Caco-2 (cell line): ENCODE results near the gene ZNF701. TPM values are rescaled to one million over a fixed set of nuclear protein-coding genes. Genes with fewer than 3 reads are reported as not detected.
"Not testable (repeated sequence)": the region's sequence is repeated elsewhere in the genome, so short reads cannot be mapped to it uniquely, and the experiment has no call there.

Experiments
- BruUV-seq: library from RNA; stranded (reverse); fragments of 400-500 nt; replicated peaks from 2 replicates; lab custom pipeline; 2021; lab: Mats Ljungman, UMichigan
- CTCF ChIA-PET: fragments of 300-600 bp; sonication (Branson Sonifier 250); formaldehyde crosslinking; loops from one replicate; lab custom pipeline; 2022; ENCODE audit warnings: antibody characterized with exemption; lab: Charles Lee
- POLR2A ChIA-PET: fragments of 300-600 bp; sonication (Branson Sonifier 250); formaldehyde crosslinking; loops from one replicate; lab custom pipeline; 2022; ENCODE audit warnings: antibody characterized with exemption; lab: Charles Lee
- DNase-seq, 2 experiments: peaks; one replicate each; pipeline versions ENCODE4 v3.0.0 to v3.0.0-alpha.2; 2020 to 2022
- H3K27me3 ChIP-seq: replicated peaks from 2 replicates; pipeline ENCODE4 v1.6.0; 2011; ENCODE audit warnings: low read length; ENCODE audit not compliant: control insufficient read depth, insufficient read depth
- H3K36me3 ChIP-seq: 2 replicates; pipeline ENCODE4 v1.5.1; 2011; ENCODE audit warnings: low read length; ENCODE audit not compliant: control insufficient read depth, insufficient read depth
- H3K4me1 ChIP-seq: fragments of 250-450 bp; sonication (Bioruptor Pico); 2 replicates; pipeline ENCODE4 v1.5.1; 2020; ENCODE audit warnings: mild to moderate bottlenecking
- H3K4me3 ChIP-seq: 2 replicates; pipeline ENCODE4 v1.5.1; 2011; ENCODE audit warnings: low read depth, mild to moderate bottlenecking, control low read depth, low read length
- H3K9me3 ChIP-seq: fragments of 250-450 bp; sonication (Bioruptor Pico); 2 replicates; pipeline ENCODE4 v1.5.1; 2020; ENCODE audit warnings: mild to moderate bottlenecking, moderate library complexity
- H3K27ac Mint-ChIP-seq: one replicate; pipeline ENCODE4 v1.8.0; 2022; ENCODE audit warnings: mixed read lengths; ENCODE audit not compliant: unreplicated experiment
- H3K27me3 Mint-ChIP-seq: one replicate; pipeline ENCODE4 v1.8.0; 2022; ENCODE audit warnings: mixed read lengths; ENCODE audit not compliant: insufficient read depth, unreplicated experiment
- H3K36me3 Mint-ChIP-seq: one replicate; pipeline ENCODE4 v1.8.0; 2022; ENCODE audit warnings: mild to moderate bottlenecking, mixed read lengths; ENCODE audit not compliant: insufficient read depth, unreplicated experiment
- H3K4me1 Mint-ChIP-seq: one replicate; pipeline ENCODE4 v1.8.0; 2022; ENCODE audit warnings: low read depth, mixed read lengths; ENCODE audit not compliant: unreplicated experiment
- H3K4me3 Mint-ChIP-seq: one replicate; pipeline ENCODE4 v1.8.0; 2022; ENCODE audit warnings: mild to moderate bottlenecking, moderate library complexity, mixed read lengths; ENCODE audit not compliant: unreplicated experiment
- H3K9me3 Mint-ChIP-seq: one replicate; pipeline ENCODE4 v1.8.0; 2022; ENCODE audit warnings: mixed read lengths; ENCODE audit not compliant: unreplicated experiment
- intact Hi-C: fragments of 100-400 bp; cut with micrococcal nuclease; formaldehyde crosslinking; loops from one replicate; pipeline ENCODE4 v1.10.0; 2022; ENCODE audit not compliant: unreplicated experiment
- total RNA-seq: library from RNA; stranded (reverse); gene quantifications from 2 replicates; pipeline ENCODE4 v1.2.3, GENCODE V29; 2022
- TF ChIP-seq, protein P1 (sequence below), 2 experiments: fragments of 200-600 bp in 1 of 2; IDR thresholded peaks; 1 replicate in 1 of 2; 2 replicates in 1 of 2; pipeline versions ENCODE4 v1.5.1 to v1.8.0; 2011 to 2022; ENCODE audit warnings: antibody characterized with exemption in 1 of 2, control low read depth in 1 of 2, inconsistent platforms in 1 of 2, low read depth in 1 of 2, low read length in 1 of 2, mild to moderate bottlenecking in 1 of 2, moderate library complexity in 1 of 2; ENCODE audit not compliant: insufficient read depth in 1 of 2, severe bottlenecking in 1 of 2, unreplicated experiment in 1 of 2

The ZNF701 gene
- total RNA-seq, 1 experiment from 2014 or later, result 19.6 TPM

DNA sequence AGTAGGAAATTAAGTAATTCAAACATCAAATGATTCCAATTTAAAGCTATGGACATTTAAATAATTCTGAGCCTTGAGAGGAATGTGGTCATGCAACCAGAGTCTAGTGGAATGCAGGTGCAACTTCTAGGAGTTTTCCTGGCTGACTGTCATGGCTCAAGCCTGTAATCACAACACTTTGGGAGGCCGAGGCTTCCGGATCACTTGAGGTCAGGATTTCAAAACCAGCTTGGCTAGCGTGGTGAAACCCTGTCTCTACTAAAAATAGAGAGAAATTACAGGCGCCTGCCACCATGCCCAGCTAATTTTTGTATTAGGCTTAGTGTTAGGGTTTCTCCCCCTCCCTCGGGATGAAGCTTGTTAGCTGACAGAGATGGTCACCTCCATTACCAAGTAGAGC lies 36.2 kb upstream of the ZNF701 start:
- Mint-ChIP-seq H3K27me3 (no peaks in the 10 kb centered on the region), H3K36me3 (peaks cover 47% of the 10 kb centered on the region), H3K4me3 (no peak overlapping the region), H3K4me1 (peaks cover 2% of the 10 kb centered on the region), H3K27ac (no peak overlapping the region), H3K9me3 (peaks cover 18% of the 10 kb centered on the region)
- H3K4me3 ChIP-seq, result no peak overlapping the region
- intact Hi-C loops, result no loop called here
- H3K4me1 ChIP-seq, result no peaks in the 10 kb centered on the region
- no peaks in the 10 kb centered on the region; the same call in 1 of the 2 replicates for H3K9me3 ChIP-seq
- ChIA-PET POLR2A (no interaction called here), CTCF (no interaction called here)
- BruUV-seq, result no TSS peak
- no peaks in the 10 kb centered on the region for H3K27me3 ChIP-seq
- TF ChIP-seq, protein P1, sequence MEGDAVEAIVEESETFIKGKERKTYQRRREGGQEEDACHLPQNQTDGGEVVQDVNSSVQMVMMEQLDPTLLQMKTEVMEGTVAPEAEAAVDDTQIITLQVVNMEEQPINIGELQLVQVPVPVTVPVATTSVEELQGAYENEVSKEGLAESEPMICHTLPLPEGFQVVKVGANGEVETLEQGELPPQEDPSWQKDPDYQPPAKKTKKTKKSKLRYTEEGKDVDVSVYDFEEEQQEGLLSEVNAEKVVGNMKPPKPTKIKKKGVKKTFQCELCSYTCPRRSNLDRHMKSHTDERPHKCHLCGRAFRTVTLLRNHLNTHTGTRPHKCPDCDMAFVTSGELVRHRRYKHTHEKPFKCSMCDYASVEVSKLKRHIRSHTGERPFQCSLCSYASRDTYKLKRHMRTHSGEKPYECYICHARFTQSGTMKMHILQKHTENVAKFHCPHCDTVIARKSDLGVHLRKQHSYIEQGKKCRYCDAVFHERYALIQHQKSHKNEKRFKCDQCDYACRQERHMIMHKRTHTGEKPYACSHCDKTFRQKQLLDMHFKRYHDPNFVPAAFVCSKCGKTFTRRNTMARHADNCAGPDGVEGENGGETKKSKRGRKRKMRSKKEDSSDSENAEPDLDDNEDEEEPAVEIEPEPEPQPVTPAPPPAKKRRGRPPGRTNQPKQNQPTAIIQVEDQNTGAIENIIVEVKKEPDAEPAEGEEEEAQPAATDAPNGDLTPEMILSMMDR (IDR thresholded peaks at IDR 0.05; ENCODE audit: insufficient read depth in 1 of 2, low read depth in 1 of 2, low read length in 1 of 2, severe bottlenecking in 1 of 2, unreplicated experiment in 1 of 2), result no peak
- H3K36me3 ChIP-seq, result peaks cover 4% of the 10 kb centered on the region
- peak in 1 of 2 experiments; percentile 18 for DNase-seq

DNA sequence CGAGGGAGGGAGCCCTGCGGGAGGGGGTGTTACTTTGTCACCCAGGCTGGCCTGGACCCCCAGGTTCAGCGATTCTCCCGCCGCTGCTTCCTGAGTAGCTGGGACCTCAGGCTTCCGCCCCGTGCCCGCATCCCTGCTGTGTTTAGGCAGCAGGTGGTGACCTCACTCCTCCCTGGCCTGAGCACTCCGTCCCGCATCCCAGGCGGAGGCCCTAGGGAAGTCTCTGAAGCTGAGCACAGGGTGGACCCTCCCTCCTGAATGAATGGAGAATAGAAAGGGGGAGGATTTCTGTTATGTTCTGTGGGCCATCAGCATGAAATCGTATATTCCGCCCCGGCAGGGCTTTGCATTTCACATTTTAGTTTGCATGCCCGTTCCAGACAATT lies 34.7 kb upstream of the ZNF701 start:
- Mint-ChIP-seq H3K9me3 (peaks cover 14% of the 10 kb centered on the region), H3K36me3 (peaks cover 53% of the 10 kb centered on the region)
- POLR2A ChIA-PET, H3K4me1 ChIP-seq, H3K27ac Mint-ChIP-seq, H3K36me3 ChIP-seq, H3K27me3 Mint-ChIP-seq, H3K4me3 Mint-ChIP-seq, H3K4me1 Mint-ChIP-seq, H3K4me3 ChIP-seq, H3K27me3 ChIP-seq, CTCF ChIA-PET, H3K9me3 ChIP-seq, BruUV-seq, DNase-seq, intact Hi-C loops: not testable (repeated sequence)

DNA sequence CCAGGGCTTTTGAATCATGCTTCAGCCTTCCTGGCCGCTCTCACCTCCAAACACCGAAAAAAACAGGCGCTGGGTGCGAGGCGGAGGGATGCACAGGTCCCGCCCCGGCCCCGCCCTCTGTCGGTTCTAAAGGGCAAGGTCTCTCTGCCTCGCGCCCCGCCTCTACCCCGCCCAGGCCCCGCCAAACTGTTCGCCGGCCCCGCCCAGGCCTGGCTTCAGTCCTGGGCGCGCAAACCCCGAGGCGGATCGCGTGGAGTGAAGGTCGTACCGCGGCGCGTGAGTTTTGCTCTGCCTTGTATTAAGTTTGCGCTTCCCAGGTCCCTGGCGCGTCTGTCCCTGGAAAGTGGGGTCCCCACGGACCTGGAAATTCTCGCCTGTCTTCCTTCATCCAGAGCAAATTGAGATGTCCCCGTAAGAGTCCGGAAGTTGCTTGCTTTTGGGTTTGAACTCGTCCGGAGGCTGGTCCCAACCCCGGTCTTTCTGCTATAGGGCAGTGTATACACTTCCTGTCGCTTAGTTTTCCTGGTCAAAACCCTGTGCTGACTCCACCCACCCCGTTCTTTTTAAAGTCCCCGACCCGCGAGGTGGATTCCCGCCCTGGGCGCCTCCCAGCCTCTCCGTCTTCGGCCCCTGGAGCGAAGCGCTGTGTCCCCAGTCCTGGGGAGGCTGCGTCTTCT lies 34.2 kb upstream of the ZNF701 start:
- Histone ChIP-seq H3K4me1 (no peaks in the 10 kb centered on the region), H3K36me3 (peaks cover 4% of the 10 kb centered on the region), H3K9me3 (no peaks in the 10 kb centered on the region), H3K4me3 (no peak overlapping the region), H3K27me3 (no peaks in the 10 kb centered on the region)
- Mint-ChIP-seq H3K27me3 (no peaks in the 10 kb centered on the region), H3K36me3 (peaks cover 58% of the 10 kb centered on the region), H3K4me3 (no peak overlapping the region), H3K4me1 (no peaks in the 10 kb centered on the region), H3K9me3 (peaks cover 14% of the 10 kb centered on the region), H3K27ac (no peak overlapping the region)
- intact Hi-C loops, result no loop called here
- no peak for DNase-seq
- ChIA-PET CTCF (no interaction called here), POLR2A (no interaction called here)
- TF ChIP-seq, protein P1 (IDR thresholded peaks at IDR 0.05; ENCODE audit: insufficient read depth in 1 of 2, low read depth in 1 of 2, low read length in 1 of 2, severe bottlenecking in 1 of 2, unreplicated experiment in 1 of 2), result no peak
- no TSS peak for BruUV-seq
